SK-N-SH (cell line): Measurements from ENCODE around the gene ACER3. TPM values are rescaled to one million over a fixed set of nuclear protein-coding genes. Genes with fewer than 3 reads are reported as not detected.

Experiments
- CTCF ChIA-PET: fragments of 300-600, 350-600 bp; formaldehyde crosslinking; extraction: SDS; loops from one replicate; lab custom pipeline; 2021; lab: Yijun Ruan, JAX
- POLR2A ChIA-PET: fragments of 350-600 bp; sonication (Branson Sonifier 250); formaldehyde crosslinking; extraction: SDS; loops from one replicate; lab custom pipeline; 2020; ENCODE audit warnings: antibody characterized with exemption, inconsistent platforms; lab: Yijun Ruan, JAX
- DNase-seq: peaks from one replicate; pipeline ENCODE4 v3.0.0; 2012
- H2AFZ ChIP-seq: fragments of 200-600 bp; sonication (generic); 2 replicates; pipeline ENCODE4 v1.8.1; 2016; ENCODE audit warnings: antibody characterized with exemption, mild to moderate bottlenecking, low read depth
- H3F3A ChIP-seq: fragments of 200-600 bp; sonication (generic); replicated peaks from 2 replicates; pipeline ENCODE3; 2016; ENCODE audit warnings: antibody characterized with exemption, mild to moderate bottlenecking; ENCODE audit not compliant: insufficient read depth
- H3K27ac ChIP-seq, 2 experiments: fragments of 200-500 bp in 1 of 2; fragments of 200-600 bp in 1 of 2; sonication (Bioruptor generic) in 1 of 2; sonication (generic), shearing (Covaris generic) in 1 of 2; 2 replicates each; pipeline versions ENCODE4 v1.5.1 to v1.6.1; 2014 to 2016; ENCODE audit warnings: low read depth in 2 of 2, inconsistent platforms in 1 of 2, low read length in 1 of 2, mild to moderate bottlenecking in 1 of 2, mixed read lengths in 1 of 2
- H3K27me3 ChIP-seq: fragments of 200-600 bp; sonication (generic), shearing (Covaris generic); 2 replicates; pipeline ENCODE4 v1.6.1; 2016; ENCODE audit warnings: mixed run types; ENCODE audit not compliant: insufficient read depth
- H3K36me3 ChIP-seq, 2 experiments: fragments of 200-500 bp in 1 of 2; fragments of 200-600 bp in 1 of 2; sonication (Bioruptor generic) in 1 of 2; sonication (generic) in 1 of 2; replicated peaks in 1 of 2; 2 replicates each; pipeline versions ENCODE3 to v1.5.1; 2014 to 2016; ENCODE audit warnings: low read length in 1 of 2, mild to moderate bottlenecking in 1 of 2; ENCODE audit not compliant: insufficient read depth in 2 of 2, control insufficient read depth in 1 of 2
- H3K4me1 ChIP-seq, 2 experiments: fragments of 200-500 bp in 1 of 2; fragments of 200-600 bp in 1 of 2; sonication (Bioruptor generic) in 1 of 2; sonication (generic), shearing (Covaris generic) in 1 of 2; 2 replicates each; pipeline versions ENCODE4 v1.5.1 to v1.6.1; 2014 to 2016; ENCODE audit warnings: low read depth in 1 of 2, low read length in 1 of 2, mixed run types in 1 of 2; ENCODE audit not compliant: insufficient read depth in 2 of 2, control insufficient read depth in 1 of 2
- H3K4me2 ChIP-seq: fragments of 200-600 bp; sonication (generic), shearing (Covaris generic); 2 replicates; pipeline ENCODE4 v1.6.1; 2017; ENCODE audit warnings: mixed run types
- H3K4me3 ChIP-seq, 2 experiments: fragments of 200-500 bp in 1 of 2; fragments of 200-600 bp in 1 of 2; sonication (Bioruptor generic) in 1 of 2; sonication (generic), shearing (Covaris generic) in 1 of 2; 2 replicates each; pipeline versions ENCODE4 v1.5.1 to v1.8.1; 2014 to 2016; ENCODE audit warnings: low read depth in 2 of 2, inconsistent platforms in 1 of 2, low read length in 1 of 2, mild to moderate bottlenecking in 1 of 2, mixed read lengths in 1 of 2, moderate library complexity in 1 of 2
- H3K79me2 ChIP-seq: fragments of 200-600 bp; sonication (generic); 2 replicates; pipeline ENCODE4 v1.8.1; 2017; ENCODE audit warnings: mild to moderate bottlenecking; ENCODE audit not compliant: insufficient read depth
- H3K9ac ChIP-seq: fragments of 200-600 bp; sonication (generic); 2 replicates; pipeline ENCODE4 v1.6.1; 2017; ENCODE audit warnings: mixed run types
- H3K9me2 ChIP-seq: fragments of 200-600 bp; sonication (generic); 2 replicates; pipeline ENCODE4 v1.6.1; 2017; ENCODE audit warnings: mixed run types
- H3K9me3 ChIP-seq: fragments of 200-600 bp; sonication (generic); 2 replicates; pipeline ENCODE4 v1.6.1; 2017; ENCODE audit warnings: mixed run types, mild to moderate bottlenecking, moderate library complexity
- H4K20me1 ChIP-seq: fragments of 200-600 bp; sonication (generic); 2 replicates; pipeline ENCODE4 v1.6.1; 2017; ENCODE audit warnings: mild to moderate bottlenecking, mixed run types; ENCODE audit not compliant: insufficient read depth
- CHD2 ChIP-seq: fragments of 150-350 bp; IDR thresholded peaks from 2 replicates; pipeline ENCODE4 v1.6.1; 2018; ENCODE audit warnings: low read length; ENCODE audit not compliant: partially characterized antibody
- ELF1 ChIP-seq: IDR thresholded peaks from 2 replicates; pipeline ENCODE4 v1.4.0; 2012
- FOXM1 ChIP-seq: IDR thresholded peaks from 2 replicates; pipeline ENCODE4 v1.4.0; 2012; ENCODE audit warnings: low read depth, mild to moderate bottlenecking
- GATA2 ChIP-seq: sonication (generic); formaldehyde crosslinking; IDR thresholded peaks from 2 replicates; pipeline ENCODE4 v1.5.0; 2020; ENCODE audit warnings: mild to moderate bottlenecking, missing genetic modification reagents
- MAX ChIP-seq: IDR thresholded peaks from 2 replicates; pipeline ENCODE4 v1.4.0; 2012; ENCODE audit warnings: low read depth
- MEF2A ChIP-seq: IDR thresholded peaks from 2 replicates; pipeline ENCODE4 v1.4.0; 2012; ENCODE audit warnings: low read depth, borderline replicate concordance
- MXI1 ChIP-seq: IDR thresholded peaks from 2 replicates; pipeline ENCODE4 v1.6.1; 2012; ENCODE audit warnings: mild to moderate bottlenecking, low read depth, low read length, improper control_type of control experiment
- RXRA ChIP-seq: IDR thresholded peaks from 2 replicates; pipeline ENCODE4 v1.4.0; 2012; ENCODE audit warnings: low read depth, mild to moderate bottlenecking, borderline replicate concordance
- TCF12 ChIP-seq: IDR thresholded peaks from 2 replicates; pipeline ENCODE4 v1.4.0; 2012
- YY1 ChIP-seq: IDR thresholded peaks from 2 replicates; pipeline ENCODE4 v1.4.0; 2012; ENCODE audit warnings: low read depth, mild to moderate bottlenecking
- WGBS: methylation state at CpG from one replicate; pipeline ENCODE4 v1.1.6; 2017; ENCODE audit warnings: low lambda C conversion rate; 5-methylcytosine and 5-hydroxymethylcytosine counted together
- polyA plus RNA-seq, 3 experiments: library from polyadenylated mRNA; depleted of rRNA; stranded (reverse); fragments of >200 nt; gene quantifications; 2 replicates each; pipeline ENCODE4 v1.2.3, GENCODE V29; 2012
- TF ChIP-seq, protein P1 (sequence below): IDR thresholded peaks from 2 replicates; pipeline ENCODE4; 2012
- TF ChIP-seq, protein P2 (sequence below): fragments of 200-600 bp; sonication (generic); IDR thresholded peaks from 2 replicates; pipeline ENCODE4 v1.6.1; 2017; ENCODE audit warnings: antibody characterized with exemption, mild to moderate bottlenecking, moderate library complexity

The ACER3 gene
- polyA plus RNA-seq, 1 of the 3 experiments (the other 2 are of a cell fraction): 5.4 TPM

DNA sequence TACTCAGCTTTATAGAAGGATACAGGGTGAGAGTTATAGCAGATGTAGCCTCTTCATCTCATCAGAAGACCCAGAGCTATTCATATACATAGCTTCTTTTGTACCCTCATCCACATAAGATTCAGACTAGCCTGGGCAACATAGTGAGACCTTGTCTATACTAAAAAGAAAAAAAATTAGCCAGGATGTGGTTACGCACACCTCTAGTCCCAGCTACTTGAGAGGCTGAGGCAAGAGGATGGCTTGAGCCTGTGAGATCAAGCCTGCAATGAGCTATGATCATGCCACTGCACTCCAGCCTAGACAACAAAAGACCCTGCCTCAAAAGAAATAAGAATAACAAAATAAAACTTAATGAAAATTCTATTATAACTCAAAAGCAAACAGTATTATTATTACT is 136.8 kb downstream of the ACER3 start:
- CTCF ChIA-PET: interaction anchor here (0.9 to 1.2 kb wide), 2 partner anchors 22 to 38 kb away, joined by 3 read pairs; no protein-coding TSS in a partner anchor
- Histone ChIP-seq H2AFZ (no peak overlapping the region), H3K9ac (no peak overlapping the region), H3K4me3 (no peak overlapping the region), H3K4me1 (peaks cover 0 to 2% of the 10 kb centered on the region in 2 experiments; a peak in 2 of 4 replicates), H3K27me3 (no peaks in the 10 kb centered on the region), H3K9me3 (no peaks in the 10 kb centered on the region), H3K79me2 (no peaks in the 10 kb centered on the region), H3K36me3 (peaks cover 0 to 5% of the 10 kb centered on the region in 2 experiments), H3K9me2 (no peaks in the 10 kb centered on the region), H3K27ac (no peak overlapping the region), H3F3A (no peaks in the 10 kb centered on the region), H4K20me1 (no peaks in the 10 kb centered on the region), H3K4me2 (no peak overlapping the region)
- POLR2A ChIA-PET: no interaction called here
- TF ChIP-seq ELF1: no peak
- whole genome bisulfite sequencing: 100% methylated on average over 1 of the region's 1 CpG
- DNase-seq: no peak

- H3K4me1 ChIP-seq: peaks cover 0 to 2% of the 10 kb centered on the region in 2 experiments; a peak in 2 of 4 replicates
- 97% methylated on average over 1 of the region's 1 CpG for WGBS
- H3K79me2 ChIP-seq: no peaks in the 10 kb centered on the region
- no peaks in the 10 kb centered on the region for H3K9me2 ChIP-seq
- H3K27me3 ChIP-seq: no peaks in the 10 kb centered on the region
- H3K9ac ChIP-seq: no peak overlapping the region
- no peak overlapping the region for H3K4me3 ChIP-seq
- no peaks in the 10 kb centered on the region for H4K20me1 ChIP-seq
- ChIA-PET POLR2A (no interaction called here), CTCF (no interaction called here)
- H2AFZ ChIP-seq: no peak overlapping the region
- H3F3A ChIP-seq: no peaks in the 10 kb centered on the region
- H3K4me2 ChIP-seq: no peak overlapping the region
- H3K27ac ChIP-seq: no peak overlapping the region
- TF ChIP-seq MAX (no peak), YY1 (no peak), TCF12 (no peak), MXI1 (no peak), RXRA (no peak), MEF2A (no peak), CHD2 (no peak)
- TF ChIP-seq, protein P1, sequence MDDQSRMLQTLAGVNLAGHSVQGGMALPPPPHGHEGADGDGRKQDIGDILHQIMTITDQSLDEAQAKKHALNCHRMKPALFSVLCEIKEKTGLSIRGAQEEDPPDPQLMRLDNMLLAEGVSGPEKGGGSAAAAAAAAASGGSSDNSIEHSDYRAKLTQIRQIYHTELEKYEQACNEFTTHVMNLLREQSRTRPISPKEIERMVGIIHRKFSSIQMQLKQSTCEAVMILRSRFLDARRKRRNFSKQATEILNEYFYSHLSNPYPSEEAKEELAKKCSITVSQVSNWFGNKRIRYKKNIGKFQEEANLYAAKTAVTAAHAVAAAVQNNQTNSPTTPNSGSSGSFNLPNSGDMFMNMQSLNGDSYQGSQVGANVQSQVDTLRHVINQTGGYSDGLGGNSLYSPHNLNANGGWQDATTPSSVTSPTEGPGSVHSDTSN: no peak
- peaks cover 0 to 5% of the 10 kb centered on the region in 2 experiments for H3K36me3 ChIP-seq
- no peaks in the 10 kb centered on the region for H3K9me3 ChIP-seq
- no peak for DNase-seq
These were observed 138.9 kb downstream of the ACER3 start for GRCh38 chr11:76999597-76999996.

DNA sequence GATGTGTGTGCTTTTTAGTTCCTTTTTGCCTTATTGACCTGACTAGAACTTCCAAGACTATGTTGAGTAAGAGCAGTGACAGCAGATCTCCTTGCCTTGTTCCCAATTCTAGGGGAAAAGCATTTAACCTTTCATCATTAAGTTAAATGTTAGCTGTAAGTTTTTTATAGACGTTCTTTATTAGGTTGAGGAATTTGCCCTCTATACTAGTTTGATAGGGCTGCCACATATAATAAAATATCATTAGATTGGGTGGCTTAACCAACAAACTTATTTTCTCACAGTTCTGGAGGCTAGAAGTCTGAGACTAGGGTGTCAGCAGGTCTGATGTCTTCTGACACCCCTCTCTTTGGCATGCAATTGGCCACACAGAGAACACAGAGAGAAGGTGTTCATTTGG is 140.9 kb downstream of the ACER3 start:
- POLR2A ChIA-PET: no interaction called here
- no peak for TF ChIP-seq FOXM1
- TF ChIP-seq RXRA: no peak
- TF ChIP-seq, protein P2, sequence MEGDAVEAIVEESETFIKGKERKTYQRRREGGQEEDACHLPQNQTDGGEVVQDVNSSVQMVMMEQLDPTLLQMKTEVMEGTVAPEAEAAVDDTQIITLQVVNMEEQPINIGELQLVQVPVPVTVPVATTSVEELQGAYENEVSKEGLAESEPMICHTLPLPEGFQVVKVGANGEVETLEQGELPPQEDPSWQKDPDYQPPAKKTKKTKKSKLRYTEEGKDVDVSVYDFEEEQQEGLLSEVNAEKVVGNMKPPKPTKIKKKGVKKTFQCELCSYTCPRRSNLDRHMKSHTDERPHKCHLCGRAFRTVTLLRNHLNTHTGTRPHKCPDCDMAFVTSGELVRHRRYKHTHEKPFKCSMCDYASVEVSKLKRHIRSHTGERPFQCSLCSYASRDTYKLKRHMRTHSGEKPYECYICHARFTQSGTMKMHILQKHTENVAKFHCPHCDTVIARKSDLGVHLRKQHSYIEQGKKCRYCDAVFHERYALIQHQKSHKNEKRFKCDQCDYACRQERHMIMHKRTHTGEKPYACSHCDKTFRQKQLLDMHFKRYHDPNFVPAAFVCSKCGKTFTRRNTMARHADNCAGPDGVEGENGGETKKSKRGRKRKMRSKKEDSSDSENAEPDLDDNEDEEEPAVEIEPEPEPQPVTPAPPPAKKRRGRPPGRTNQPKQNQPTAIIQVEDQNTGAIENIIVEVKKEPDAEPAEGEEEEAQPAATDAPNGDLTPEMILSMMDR: no peak
- no peak for TF ChIP-seq GATA2
- TF ChIP-seq, all 33 proteins: peak for 0
- H3K4me2 ChIP-seq: no peak overlapping the region
- no peak for DNase-seq
- peaks cover 0 to 2% of the 10 kb centered on the region in 2 experiments; a peak in 2 of 4 replicates for H3K4me1 ChIP-seq
- 83% methylated on average over 1 of the region's 1 CpG for WGBS
- H3K36me3 ChIP-seq: peaks cover 0 to 5% of the 10 kb centered on the region in 2 experiments
- H3F3A ChIP-seq: no peaks in the 10 kb centered on the region
- H3K9me3 ChIP-seq: no peaks in the 10 kb centered on the region
- H3K9me2 ChIP-seq: no peaks in the 10 kb centered on the region
- H4K20me1 ChIP-seq: no peaks in the 10 kb centered on the region
- no peak overlapping the region for H3K9ac ChIP-seq
- no peaks in the 10 kb centered on the region for H3K79me2 ChIP-seq
- CTCF ChIA-PET: no interaction called here
- H3K27ac ChIP-seq: no peak overlapping the region
- H3K4me3 ChIP-seq: no peak overlapping the region
- H3K27me3 ChIP-seq: no peaks in the 10 kb centered on the region
- H2AFZ ChIP-seq: no peak overlapping the region
